ENCODE data around the gene SIGLEC11.
"Not testable (repeated sequence)": the region's sequence is repeated elsewhere in the genome, so short reads cannot be mapped to it uniquely, and the experiment has no call there.

SIGLEC11 gene

DNA sequence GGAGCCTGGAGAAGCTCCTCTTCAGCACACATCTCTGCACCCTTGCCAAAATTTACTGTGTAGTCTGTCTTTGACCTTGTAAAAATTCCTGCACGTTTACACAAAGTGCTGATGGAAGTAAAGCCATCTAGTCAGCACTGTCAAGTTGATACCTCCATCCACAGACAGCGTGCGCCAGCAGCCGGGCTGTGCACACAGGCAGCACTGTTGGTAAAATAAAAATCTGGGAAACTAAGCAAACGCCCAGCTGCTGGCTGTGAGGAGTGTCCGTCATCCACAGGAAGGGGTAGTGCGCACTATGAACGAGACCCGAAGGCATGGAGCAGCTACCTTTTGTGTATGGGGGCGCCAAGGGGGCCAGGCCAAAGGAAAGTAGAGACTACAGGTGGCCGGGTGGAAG, 17.4 kb upstream of the SIGLEC11 start:
- no peak for DNase-seq

DNA sequence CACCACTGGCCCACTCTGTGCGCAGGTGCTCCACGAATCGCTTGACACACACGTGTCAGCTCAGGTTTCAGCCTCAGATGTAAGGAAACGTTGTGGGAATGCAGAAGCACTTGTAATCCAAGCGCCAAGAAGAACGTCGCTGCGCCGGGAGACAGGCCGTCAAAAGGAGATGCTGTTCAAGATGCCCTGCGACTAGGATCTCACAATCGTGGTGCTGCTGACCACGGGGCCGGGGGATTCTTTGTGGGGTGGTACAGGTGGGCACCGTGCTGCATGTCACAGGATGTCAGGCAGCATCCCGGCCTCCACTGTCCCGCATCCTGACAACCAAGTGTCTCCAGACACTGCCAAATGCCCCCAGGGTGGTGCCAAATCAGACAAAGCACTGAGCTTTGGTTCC, 16.9 kb upstream of the SIGLEC11 start:
- no peak for DNase-seq

DNA sequence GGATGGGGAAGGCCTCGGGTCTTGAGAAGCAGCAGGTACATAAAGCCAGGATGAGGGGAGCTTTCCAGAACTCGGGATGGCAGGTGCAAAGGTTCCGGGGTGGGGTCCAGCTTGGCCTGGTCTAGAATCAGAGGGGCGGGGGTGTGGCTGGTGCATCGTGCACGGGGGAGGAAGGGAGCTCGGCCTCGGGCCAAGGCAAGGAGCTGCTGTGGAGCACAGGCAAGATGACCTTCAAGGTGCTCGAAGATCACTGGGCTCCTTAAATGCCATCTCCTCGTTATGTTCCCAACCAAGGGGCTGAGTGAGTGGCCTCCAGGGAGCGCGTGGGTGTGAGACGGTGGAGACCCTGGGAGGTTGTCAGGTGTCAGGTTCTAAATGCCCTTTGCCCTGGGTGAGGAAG, 16.1 kb upstream of the SIGLEC11 start:
- DNase-seq, result no peak

DNA sequence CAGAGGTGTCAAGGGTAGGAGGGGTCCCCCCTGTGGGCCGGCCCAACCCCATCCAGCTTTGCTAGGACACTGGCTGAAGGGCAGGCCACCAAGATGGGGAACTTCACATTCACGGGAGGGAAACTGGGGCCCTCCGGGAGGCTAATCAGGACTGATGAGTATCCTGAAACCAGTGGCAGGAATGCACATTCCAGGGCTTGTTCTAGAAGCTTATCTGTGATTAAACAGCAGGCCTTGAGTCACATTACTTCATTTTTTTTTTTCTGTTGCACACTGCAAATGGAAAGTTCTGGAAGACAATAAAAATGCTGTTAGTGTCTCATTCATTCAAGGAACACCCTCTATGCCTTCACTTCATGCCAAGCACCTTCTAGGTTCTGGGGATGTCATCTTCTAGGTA, 15.5 kb upstream of the SIGLEC11 start:
- DNase-seq, result no peak

DNA sequence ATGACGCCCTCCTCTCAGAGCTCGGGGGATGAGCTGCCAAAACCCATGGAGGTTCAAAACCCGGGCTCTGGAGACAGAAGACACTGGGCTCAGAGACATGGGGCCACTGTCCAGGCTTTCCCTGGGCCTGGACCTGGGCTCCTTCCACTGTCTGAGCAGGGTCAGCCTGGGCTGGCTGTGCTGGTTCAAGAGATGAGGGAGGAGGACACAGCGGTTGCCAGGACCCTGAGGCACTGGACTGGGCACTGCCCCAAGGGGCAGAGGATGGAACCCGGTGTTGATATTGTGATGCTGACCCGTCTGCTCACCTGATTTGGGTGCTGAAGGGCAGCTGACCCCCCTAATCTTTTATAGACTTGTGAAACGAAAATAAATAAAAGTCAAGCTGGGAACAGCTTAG, 14.1 kb upstream of the SIGLEC11 start:
- DNase-seq, result no peak

DNA sequence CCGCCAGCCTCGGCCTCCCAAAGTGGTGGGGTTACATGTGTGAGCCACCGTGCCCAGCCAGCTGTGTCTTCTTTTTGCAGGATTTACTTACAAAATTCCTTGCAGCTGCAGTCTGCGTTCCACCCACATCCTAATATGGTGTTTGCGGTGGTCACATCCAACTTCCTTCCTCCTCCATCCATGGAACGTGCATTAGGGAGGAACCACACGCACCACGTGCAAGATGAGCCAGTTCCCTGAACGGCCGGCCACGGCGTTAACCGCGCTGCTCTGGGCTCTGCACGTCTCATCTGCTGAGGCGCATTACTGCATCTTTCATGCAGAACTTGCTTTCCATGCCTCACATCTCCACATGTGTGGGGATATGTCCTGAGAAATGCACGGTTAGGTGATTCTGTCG, 13.0 kb upstream of the SIGLEC11 start:
- DNase-seq, result no peak

DNA sequence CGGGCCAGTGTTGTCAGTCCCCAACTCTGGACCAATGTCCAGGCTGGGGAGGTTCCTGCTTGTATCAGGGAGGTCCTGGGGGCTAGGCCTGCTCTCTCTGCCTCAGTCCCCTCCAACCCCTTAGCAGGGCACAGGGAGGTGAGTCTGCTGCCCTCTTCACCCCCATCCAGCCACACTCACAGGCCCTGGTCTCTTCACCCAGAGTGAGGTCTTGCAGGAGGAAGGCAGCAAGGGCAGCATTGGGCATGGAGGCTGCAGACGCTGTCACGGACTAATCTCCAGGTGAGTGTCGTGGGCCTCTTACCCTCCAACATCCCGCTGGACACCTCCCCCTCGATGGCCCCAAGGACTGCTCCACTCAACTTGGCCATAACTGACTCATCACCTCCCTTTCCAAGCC, 11.9 kb upstream of the SIGLEC11 start:
- DNase-seq, result no peak

DNA sequence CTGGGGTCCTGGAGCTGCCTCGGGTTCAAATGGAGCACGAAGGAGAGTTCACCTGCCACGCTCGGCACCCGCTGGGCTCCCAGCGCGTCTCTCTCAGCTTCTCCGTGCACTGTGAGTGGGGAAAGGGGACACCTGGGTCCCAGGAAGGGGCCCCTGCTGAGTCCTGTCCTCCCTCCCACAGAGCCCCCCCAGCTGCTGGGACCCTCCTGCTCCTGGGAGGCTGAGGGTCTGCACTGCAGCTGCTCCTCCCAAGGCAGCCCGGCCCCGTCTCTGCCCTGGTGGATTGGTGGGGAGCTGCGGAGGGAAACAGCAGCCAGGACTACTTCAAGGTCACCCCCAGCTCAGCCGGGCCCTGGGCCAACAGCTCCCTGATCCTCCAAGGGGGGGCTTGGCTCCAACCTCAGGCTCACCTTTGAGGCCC, 11.0 kb upstream of the SIGLEC11 start:
- no peak for DNase-seq

DNA sequence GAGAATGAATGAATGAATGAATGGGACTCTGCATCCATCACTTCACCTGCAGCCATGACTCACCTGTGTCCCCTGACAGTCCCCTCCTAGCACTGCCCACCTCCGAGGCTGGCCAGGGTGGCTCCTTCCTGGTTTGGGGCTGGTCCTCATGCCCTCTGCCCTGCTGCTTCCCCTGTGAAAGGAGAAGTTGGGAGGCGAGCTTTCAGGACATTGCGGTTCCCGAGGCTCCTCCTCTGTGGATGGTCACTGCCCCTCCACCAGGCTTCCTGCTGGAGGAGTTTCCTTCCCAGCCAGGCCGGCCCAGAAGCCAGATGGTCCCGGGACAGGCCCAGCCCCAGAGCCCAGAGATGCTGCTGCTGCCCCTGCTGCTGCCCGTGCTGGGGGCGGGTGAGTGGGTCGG, 8.4 kb upstream of the SIGLEC11 start:
- DNase-seq, result not testable (repeated sequence)

DNA sequence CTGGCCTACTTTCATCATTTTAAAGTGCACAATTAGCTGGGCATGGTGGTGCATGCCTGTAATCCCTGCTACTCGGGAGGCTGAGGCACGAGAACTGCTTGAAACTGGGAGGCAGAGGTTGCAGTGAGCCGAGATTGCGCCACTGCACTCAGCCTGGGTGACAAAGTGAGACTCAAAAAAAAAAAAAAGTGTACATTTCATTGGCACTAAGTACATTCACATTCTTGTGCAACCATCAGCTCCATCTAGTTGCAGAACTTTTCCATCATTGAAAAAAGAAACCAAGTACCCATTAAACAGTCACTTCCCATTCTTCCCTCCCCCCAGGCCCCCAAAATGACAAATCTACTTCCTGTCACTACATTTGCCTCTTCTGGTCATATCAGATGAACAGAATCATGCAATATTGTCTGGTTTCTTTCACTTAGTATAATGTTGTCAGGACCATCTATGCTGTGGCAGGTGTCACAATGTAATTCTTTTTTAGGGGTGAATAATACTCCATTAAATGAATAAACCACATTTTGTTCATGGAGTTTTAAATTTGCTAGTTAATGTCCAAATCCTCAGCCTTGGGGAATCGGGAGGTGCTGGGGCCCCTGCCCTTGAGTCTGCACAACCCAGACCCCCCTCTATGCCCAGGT, 7.4 kb upstream of the SIGLEC11 start:
- no peak for DNase-seq

DNA sequence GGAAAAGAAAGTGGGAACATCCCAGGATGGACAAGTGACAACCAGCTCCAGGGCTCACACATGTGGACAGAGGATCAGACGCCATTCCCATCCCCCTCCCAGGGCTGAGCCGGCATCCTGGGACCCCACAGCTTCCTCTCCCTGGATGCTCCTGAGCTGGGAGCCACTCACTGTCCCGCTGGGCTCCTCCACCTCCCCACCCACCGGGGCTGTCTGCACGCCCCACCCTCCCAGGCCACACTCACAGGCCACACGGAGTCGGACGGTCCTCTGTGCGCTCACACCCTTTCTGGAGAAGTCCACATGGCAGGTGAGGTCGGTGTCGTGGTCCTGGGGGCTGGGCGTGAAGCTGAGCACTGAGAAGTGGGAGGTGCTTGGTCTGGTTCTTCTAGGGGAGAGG, 1.1 kb downstream of the SIGLEC11 start:
- not testable (repeated sequence) for DNase-seq

DNA sequence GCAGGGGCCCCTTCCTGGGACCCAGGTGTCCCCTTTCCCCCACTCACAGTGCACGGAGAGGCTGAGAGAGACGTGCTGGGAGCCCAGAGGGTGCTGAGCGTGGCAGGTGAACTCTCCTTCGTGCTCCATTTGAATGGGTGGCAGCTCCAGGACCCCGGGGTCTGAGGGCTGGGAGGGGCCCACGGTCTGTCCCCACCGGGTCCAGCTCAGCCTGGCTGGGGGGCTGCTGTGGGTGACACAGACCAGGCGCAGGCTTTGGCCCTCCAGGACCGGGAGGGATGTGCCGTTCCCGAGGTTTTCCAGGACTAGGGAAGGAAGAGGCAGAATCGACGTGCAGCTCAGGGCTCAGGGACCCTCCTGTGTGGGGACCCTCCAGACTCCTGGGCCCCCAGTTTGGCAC, 2.4 kb downstream of the SIGLEC11 start:
- not testable (repeated sequence) for DNase-seq

DNA sequence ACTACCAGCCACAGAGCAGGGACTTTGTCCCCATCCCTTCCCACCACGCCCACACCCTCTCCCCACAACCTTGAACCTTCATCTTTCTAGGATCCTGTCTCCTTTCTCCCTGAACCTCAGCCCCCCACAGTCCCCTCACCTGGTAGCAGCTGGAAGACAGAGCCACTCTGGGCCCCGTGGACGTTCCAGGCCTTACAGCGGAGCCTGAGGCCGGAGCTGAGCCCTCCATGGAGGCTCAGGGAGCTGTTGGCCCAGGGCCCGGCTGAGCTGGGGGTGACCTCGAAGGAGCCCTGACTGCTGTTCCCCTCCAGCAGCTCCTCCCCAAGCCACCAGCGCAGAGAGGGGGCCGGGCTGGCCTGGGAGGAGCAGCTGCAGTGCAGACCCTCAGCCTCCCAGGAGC, 2.8 kb downstream of the SIGLEC11 start:
- DNase-seq, result not testable (repeated sequence)

DNA sequence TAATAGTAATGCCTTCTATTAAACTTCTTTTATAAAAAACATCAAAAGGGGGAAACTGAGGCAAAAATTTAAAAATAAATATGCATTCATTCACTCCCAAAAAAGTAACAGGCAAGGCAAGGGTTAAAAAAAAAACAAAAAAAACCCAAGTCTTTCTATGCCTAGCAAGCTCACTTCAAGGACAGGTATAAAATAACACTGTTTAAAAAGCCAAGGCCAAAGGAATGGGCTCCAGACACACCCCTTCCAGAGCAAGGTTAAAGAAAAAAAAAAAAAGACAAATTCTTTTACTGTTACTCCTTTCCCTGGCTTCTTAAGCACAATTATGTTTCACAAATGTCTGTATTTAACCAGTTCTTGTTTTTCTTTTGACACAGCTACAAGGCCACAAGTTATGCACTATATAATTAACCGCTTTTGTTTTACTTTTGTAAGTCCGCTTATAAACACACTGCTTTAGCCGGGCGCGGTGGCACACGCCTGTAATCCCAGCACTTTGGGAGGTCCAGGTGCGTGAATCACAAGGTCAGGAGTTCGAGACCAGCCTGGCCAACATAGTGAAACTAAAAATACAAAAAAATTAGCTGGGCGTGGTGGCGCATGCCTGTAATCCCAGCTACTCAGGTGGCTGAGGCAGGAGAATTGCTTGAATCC, 3.6 kb downstream of the SIGLEC11 start:
- DNase-seq, result no peak

DNA sequence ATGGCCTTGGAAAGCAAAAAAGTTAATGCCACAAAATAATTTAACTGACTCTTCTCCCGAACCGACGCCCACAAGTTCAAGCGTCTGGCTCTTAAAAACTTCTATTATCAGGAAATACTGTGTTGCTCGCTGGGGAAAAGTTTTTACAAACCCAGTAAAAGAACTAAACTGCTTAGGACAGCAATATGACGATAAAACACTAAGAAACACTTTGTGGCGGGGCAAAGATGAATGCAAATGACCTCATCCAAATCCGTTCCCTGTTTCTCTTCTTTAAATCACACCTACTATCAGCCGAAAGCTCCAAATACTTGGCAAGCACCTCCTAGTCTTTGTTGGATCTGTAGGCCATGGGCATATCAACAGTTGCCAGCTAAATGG, 4.9 kb downstream of the SIGLEC11 start:
- no peak for DNase-seq

DNA sequence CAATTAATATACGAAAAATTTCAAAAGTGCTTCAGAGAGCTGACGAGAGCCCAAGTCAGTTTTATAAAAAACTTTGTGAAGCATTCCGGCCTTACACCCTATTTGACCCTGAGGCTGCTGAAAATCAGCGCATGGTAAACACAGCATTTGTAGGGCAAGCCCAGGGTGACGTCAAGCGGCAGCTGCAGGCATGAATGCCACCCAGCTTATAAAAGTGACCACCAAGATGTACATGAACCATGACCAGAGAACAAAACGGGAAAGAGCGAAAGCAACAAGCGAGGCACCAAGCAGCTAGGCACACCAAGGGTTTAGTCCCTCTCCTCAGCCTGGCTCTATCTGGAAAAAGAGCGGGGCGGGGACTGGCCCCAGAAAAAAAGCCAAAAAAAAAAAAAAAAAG, 6.0 kb downstream of the SIGLEC11 start:
- DNase-seq, result no peak

DNA sequence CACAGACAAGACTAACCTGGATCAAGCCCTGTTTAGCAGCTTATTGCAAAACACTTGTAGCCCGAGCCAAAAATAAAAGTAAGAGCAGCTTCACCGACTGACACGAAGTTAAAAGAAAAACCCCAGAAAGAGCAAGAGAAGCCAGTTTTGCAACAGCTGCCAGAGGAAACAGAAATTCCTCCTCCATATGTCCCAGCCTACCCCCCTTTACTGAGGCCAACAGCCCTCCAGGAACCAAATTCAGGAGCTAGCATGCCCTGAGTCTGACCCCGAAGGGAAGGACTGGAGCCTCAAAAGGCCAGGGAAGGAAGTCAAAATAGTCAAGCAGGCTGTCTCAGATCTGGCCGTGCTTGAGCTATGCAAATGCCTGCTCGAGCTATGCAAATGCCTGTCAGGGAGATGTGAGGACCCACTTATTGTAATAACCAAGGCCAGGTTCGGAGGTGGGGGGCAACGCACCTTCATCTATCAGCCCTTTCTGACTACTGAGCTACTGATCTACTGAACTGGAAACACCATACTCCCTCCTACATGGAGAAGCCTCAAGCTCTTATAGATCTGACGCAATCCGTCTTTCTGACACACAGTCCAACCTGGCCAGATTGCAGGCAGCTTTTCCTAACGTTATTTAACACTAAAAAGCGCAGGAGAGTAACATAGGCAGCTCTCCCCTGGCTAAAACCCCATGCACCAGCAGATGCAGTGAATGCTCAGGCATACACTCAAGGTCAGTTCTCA, 6.7 kb downstream of the SIGLEC11 start:
- no peak for DNase-seq

DNA sequence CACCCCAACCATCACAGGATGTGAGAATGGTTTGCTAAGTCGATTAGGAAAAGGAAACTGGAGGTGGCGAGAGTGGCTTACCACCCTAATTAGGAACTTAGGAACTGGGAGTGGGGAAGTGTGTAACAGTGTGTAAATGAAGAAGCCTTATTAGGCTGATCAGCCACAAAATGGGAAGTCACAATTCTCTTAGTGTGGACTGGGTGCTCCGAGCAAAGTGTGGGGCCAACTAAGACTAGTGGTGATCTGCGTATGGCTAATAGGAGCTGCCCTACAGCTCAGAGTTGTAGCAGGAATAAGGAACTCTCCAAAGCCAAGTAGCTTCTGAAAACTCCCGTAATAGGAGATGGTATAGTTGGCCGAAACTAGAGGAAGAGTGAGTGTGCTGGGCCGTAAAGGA, 7.6 kb downstream of the SIGLEC11 start:
- no peak for DNase-seq

DNA sequence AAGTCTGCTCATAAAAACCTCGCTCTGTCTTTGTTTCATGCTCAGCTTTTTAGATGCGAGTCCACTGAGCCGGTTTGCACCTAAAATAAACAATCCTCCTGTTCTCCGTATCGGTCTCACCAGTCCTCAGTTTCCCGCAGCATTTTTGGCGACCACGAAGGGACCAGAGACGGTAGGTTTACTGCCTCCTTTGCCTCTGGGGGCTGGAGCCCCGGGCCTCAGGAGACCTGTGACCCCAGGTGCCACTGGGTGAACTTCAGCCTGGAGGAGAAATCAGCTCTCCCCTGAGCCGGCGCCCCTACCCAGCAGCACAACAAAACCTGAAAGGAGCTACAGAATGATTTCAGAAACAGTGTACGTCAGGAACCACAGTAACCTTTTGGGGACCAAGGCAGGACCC, 8.1 kb downstream of the SIGLEC11 start:
- DNase-seq, result no peak

DNA sequence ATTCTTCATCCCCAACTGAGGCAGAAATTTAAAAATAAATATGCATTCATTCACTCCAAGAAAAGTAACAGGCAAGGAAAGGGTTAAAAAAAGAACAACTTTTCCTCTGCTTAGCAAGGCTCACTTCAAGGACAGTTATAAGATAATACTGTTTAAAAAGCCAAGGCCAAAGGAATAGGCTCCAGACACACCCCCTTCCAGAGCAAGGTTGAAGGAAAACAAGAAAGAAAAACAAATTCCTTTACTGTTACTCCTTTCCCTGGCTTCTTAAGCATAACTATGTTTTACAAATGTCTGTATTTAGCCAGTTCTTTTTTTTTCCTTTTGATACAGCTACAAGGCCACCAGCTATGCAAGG, 8.5 kb downstream of the SIGLEC11 start:
- no peak for DNase-seq

DNA sequence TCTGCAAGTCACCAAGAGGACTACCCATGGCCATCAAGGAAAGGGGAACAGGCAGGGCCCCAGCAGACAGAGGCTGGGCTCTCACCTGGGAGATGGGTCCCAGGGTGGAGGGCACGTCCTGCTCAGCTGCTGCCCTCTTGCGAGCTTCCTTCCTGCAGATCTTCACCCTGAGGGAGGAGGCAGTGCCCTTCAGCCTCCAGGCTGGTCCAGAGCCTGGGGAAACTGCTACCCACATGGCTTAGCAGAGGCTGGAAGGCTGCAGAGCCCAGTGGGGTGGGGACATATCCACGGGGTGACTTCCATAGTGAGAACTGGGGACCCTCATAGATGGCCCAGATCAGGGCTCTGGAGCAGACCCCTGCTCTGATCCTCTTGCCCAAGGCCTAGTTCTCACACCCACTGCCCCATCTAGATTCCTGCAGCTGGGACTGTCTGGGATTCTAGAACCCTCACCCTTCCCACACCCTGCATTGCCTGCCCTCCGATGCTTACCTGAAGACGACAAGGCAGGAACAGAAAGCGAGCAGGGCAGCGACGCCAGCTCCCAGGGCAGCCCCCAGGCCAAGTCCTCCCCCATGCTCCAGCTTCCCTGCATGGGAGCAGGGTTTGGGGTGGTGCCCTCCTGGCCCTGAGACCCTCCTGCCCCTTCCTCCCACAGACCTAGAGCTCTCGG, 9.0 kb downstream of the SIGLEC11 start:
- DNase-seq, result no peak

DNA sequence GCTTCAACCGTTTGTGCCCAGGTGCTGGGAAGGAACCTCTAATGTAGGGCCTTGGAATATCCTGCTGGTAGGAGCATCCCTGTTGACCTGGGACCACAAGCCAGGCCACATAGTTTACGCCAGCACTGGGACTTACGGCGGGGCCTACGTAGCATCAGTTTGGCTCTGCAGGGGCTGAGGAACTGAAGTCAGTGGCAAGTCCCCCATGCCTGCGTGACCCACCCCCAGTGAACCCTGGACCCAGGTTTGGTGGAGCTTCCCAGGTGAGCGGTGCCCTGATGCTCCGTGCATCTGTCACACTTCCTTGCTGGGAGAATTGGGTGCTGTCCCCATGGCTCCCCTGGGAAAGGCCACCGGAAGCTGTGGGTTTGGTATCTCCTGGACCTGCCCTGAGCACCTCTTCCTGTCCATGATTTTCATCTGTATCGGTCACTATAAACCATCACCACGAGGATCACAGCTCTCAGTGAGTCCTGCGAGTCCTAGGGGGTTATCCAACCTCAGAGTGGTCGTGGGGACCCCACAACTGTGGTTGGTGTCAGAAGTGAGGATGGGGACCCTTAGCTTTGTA, 9.9 kb downstream of the SIGLEC11 start:
- DNase-seq, result no peak

DNA sequence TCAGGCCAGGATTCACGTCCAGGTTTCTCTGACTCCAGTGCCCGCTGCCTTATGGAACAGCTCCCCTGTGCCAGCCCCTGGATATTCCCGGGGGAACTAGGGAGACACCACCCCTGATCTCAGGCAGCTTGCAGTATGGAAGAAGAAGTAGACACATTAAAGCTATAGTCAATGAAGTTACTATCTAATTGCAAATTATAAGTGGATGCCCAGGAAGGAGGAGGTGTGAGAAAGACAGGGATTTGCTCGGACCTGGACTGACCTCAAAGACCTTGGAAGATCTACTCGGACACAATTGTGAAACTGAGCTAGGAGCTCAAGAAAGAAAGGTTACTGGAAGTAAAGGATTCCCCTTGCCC, 10.4 kb downstream of the SIGLEC11 start:
- no peak for DNase-seq
